HG02610 (cell line): ENCODE data around the gene TOMM40.
"Not testable (repeated sequence)": the region's sequence is repeated elsewhere in the genome, so short reads cannot be mapped to it uniquely, and the experiment has no call there.

Source experiments
- ATAC-seq: cut with Tn5 transposase; IDR thresholded peaks from one replicate; pipeline ENCODE4 v1.9.1; 2021; ENCODE audit warnings: mild to moderate bottlenecking, moderate library complexity; ENCODE audit not compliant: unreplicated experiment

Gene TOMM40

GRCh38 chr19:44924243-44924725 lies 33.2 kb downstream of the TOMM40 start:
- ATAC-seq, result no peak

DNA sequence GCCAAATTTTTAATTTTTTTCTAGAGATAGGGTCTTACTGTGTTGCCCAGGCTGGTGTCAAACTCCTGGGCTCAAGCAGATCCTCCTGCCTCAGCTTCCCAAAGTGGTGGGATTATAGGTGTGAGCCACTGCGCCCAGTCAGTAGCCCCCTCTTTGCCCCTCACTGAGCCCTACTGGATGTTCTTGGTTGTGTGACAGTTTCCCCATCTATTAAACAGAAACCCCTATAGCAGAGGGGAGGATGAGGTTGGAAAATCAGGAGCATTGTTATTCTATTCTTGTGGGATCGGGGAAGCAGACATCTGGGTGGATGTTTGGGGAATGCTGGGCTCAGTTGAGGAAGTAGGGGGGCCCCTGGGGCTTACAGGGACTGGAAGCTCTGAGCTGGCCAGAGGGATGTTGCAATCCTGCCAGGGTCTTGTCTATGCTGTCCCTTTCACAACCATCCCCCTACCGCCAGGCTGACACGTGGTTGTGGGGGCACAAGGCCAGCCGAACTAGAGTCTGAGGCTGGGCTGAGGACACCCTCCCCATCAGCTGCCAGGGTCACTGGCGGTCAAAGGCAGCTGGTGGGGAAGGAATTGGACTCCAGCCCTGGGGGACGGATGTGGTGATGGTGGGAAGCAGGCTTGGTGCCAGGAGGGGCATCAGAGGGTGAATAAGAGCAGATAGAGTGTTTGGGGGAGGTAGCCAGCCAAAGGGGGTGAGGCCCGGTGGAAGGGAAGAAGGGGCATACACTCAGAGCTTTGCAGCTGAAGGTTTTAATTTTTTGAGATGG lies 34.2 kb downstream of the TOMM40 start:
- no peak for ATAC-seq

DNA sequence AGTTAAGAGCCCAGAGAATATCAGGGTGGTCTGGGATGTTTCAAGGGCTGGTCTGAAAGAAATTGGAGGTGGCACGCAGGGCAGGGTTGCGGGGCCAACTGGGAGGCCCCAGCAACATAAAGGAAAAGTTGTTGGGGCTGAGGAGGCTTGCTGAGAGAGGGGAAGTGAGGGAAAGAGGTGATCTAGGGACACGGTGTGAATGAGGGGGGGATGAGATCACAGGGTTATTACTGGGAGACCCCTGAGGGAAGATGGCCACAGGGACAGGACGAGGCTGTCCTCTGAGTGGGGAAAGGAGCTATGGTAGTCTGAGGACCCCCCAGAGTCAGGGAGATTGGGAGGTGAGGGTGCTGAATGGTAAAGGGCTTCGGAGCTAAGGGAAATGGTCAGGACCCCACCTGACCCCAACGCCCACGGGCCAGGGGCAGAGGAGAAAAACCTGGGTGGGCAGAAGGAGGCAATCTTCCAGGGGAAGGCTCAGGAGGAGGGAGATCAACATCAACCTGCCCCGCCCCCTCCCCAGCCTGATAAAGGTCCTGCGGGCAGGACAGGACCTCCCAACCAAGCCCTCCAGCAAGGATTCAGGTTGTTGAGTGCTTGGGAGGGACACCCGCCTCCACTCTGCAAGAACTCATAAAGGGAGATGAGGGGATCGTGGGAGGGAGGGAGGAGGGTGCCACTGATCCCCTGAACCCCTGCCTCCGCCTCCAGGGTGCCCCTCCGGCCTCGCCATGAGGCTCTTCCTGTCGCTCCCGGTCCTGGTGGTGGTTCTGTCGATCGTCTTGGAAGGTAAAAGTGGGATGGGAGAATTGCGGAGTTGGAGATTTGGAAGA lies 35.4 kb downstream of the TOMM40 start:
- not testable (repeated sequence) for ATAC-seq

- ATAC-seq, result no peak
Measured at GRCh38 chr19:44927746-44928145, 36.7 kb downstream of the TOMM40 start.

GRCh38 chr19:44930088-44930487 lies 39.0 kb downstream of the TOMM40 start:
- no peak for ATAC-seq

DNA sequence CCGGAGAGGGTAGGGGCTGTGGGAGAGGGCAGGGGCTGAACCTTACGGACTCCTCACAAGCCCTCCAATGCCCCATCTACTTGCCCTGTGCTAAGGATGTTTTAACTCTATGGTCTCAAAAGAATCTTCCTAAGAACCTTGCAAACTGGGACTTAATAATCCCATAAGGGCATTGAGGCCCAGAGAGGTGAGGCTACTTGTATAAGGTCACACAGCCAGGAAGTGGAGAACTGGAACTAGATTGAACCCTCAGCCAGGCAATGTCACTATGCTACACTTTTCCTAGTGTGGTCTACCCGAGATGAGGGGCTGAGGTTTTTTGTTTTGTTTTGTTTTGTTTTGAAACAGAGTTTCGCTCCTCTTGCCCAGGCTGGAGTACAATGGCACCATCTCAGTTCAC lies 40.5 kb downstream of the TOMM40 start:
- ATAC-seq, result no peak

GRCh38 chr19:44939668-44940067 lies 48.6 kb downstream of the TOMM40 start:
- no peak for ATAC-seq

DNA sequence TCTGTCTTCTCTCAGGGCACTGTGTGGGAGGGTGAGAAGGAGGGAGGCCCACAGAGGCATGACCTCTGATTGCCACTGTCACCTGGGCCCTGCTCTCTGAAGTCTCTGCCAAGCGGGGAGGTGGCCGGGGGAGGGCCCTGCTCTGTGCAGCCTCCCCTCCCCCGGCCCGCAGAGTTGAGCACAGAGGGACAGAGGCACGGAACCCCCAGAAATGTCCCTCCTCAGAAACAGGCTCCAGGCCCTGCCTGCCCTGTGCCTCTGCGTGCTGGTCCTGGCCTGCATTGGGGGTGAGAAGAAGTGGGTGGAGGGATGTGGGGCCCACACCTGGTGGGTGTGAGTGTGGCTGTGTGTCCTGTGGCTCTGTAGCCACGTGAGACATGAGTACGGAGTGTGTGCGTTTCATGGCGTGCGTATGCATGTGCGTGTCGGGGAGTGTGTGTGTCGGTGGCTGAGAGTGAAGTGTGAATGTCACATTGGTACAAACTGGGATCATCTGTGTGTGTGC lies 51.1 kb downstream of the TOMM40 start, which contains the start of gene APOC4:
APOC4 (plus strand) TSS at position 171 of the 505 bp plus-strand sequence; CDS start at position 212, 41 bp downstream.
- ATAC-seq, result no peak

- no peak for ATAC-seq
Measured at GRCh38 chr19:44943801-44944249, 52.8 kb downstream of the TOMM40 start.

DNA sequence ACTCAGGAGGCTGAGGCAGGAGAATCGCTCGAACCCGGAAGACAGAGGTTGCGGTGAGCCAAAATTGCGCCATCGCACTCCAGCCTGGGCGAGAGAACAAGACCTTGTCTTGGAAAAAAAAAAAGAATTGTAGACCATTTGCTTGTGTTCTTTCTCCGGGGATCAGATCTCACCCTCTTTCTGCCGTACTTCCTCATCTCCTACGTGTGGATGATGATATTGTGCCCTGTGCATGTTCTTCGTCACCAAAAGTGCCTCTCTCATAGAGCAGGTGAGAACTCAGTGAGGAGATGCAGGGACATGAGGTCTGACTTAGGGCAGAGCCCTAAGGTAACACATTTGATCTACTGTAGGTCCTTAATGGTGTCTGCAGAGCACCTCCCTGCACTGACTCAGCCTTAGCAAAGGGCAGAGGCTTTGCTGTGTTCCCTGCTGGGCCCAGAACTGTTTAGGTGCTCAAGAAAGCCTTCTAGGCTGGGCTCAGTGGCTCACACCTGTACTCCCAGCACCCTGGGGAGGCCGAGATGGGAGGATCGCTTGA lies 56.1 kb downstream of the TOMM40 start:
- no peak for ATAC-seq

DNA sequence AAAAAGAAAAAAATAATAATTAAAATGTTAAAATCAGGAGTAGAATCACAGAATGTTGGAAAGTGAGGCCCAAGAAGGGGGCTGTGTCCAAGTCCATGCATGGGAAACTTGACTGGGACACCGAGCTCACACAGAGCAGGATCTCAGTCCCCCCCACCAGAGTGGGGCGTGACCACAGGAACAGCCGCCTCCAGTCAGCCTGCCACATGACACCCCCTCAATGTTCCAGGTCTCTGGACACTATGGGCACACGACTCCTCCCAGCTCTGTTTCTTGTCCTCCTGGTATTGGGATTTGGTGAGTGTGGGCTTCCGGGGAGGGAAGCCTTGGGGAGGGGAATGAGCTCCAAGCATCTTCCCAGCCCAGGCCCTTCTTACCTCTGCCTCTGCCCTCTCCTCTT lies 57.2 kb downstream of the TOMM40 start:
- ATAC-seq, result no peak

DNA sequence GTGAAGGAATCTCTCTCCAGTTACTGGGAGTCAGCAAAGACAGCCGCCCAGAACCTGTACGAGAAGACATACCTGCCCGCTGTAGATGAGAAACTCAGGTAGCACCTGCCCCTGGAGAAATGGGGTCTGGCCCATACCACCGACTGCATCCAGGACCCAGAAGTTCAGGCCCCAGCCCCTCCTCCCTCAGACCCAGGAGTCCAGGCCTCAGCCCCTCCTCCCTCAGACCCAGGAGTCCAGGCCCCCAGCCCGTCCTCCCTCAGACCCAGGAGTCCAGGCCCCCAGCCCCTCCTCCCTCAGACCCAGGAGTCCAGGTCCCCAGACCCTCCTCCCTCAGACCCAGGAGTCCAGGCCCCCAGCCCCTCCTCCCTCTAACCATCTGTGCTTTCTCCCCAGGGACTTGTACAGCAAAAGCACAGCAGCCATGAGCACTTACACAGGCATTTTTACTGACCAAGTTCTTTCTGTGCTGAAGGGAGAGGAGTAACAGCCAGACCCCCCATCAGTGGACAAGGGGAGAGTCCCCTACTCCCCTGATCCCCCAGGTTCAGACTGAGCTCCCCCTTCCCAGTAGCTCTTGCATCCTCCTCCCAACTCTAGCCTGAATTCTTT lies 57.8 kb downstream of the TOMM40 start:
- ATAC-seq, result no peak

- no peak for ATAC-seq
Measured at GRCh38 chr19:44949550-44949949, 58.5 kb downstream of the TOMM40 start.

GRCh38 chr19:44951179-44952159 lies 60.4 kb downstream of the TOMM40 start:
- no peak for ATAC-seq
